Uterus (tissue), 2 donors: ENCODE results near the gene RBFOX2.

Experiments used
- POLR2A ChIP-seq, 2 donors: fragments of 450-650 bp; IDR thresholded peaks; one replicate each; pipeline ENCODE4 v1.6.1; 2016; ENCODE audit warnings: antibody characterized with exemption in 2 of 2, mild to moderate bottlenecking in 1 of 2, moderate library complexity in 1 of 2
- TF ChIP-seq, protein P1 (sequence below), 4 experiments: fragments of 200-600 bp in 2 of 4; fragments of 450-650 bp in 2 of 4; sonication (generic) in 2 of 4; IDR thresholded peaks; one replicate each; pipeline ENCODE4 v1.5.1; 2016 to 2019; ENCODE audit warnings: antibody characterized with exemption in 4 of 4, mild to moderate bottlenecking in 2 of 4, moderate library complexity in 1 of 4

DNA sequence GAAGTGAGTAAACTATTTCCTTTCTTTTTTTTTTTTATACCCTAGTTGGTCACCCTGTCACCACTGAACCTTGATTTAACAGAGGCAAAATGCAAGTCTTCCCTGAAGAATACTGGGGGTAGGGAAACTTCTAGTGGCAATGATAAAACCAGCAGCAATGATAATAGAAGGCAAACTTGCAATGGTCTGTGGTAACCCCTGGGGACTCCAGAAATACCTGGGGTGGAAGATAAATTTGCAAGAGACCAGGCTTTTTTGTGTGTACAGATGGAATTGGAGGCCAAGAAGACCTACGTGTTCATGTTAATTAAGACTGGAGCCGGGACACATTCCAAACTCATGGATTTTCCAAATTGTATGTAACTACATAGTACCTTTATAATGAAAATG is 299.3 kb downstream of the RBFOX2 start:
- TF ChIP-seq, protein P1, sequence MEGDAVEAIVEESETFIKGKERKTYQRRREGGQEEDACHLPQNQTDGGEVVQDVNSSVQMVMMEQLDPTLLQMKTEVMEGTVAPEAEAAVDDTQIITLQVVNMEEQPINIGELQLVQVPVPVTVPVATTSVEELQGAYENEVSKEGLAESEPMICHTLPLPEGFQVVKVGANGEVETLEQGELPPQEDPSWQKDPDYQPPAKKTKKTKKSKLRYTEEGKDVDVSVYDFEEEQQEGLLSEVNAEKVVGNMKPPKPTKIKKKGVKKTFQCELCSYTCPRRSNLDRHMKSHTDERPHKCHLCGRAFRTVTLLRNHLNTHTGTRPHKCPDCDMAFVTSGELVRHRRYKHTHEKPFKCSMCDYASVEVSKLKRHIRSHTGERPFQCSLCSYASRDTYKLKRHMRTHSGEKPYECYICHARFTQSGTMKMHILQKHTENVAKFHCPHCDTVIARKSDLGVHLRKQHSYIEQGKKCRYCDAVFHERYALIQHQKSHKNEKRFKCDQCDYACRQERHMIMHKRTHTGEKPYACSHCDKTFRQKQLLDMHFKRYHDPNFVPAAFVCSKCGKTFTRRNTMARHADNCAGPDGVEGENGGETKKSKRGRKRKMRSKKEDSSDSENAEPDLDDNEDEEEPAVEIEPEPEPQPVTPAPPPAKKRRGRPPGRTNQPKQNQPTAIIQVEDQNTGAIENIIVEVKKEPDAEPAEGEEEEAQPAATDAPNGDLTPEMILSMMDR (IDR thresholded peaks at IDR 0.05): no peak
- no peak for TF ChIP-seq POLR2A (IDR thresholded peaks at IDR 0.05)
